SK-N-DZ (cell line): ENCODE data around the gene PPP6C.
"Not testable (repeated sequence)": the region's sequence is repeated elsewhere in the genome, so short reads cannot be mapped to it uniquely, and the experiment has no call there.

ENCODE experiments used
- DNase-seq: peaks from one replicate; pipeline ENCODE4 v3.0.0-alpha.2; 2015; ENCODE audit warnings: low spot score

The PPP6C gene

DNA sequence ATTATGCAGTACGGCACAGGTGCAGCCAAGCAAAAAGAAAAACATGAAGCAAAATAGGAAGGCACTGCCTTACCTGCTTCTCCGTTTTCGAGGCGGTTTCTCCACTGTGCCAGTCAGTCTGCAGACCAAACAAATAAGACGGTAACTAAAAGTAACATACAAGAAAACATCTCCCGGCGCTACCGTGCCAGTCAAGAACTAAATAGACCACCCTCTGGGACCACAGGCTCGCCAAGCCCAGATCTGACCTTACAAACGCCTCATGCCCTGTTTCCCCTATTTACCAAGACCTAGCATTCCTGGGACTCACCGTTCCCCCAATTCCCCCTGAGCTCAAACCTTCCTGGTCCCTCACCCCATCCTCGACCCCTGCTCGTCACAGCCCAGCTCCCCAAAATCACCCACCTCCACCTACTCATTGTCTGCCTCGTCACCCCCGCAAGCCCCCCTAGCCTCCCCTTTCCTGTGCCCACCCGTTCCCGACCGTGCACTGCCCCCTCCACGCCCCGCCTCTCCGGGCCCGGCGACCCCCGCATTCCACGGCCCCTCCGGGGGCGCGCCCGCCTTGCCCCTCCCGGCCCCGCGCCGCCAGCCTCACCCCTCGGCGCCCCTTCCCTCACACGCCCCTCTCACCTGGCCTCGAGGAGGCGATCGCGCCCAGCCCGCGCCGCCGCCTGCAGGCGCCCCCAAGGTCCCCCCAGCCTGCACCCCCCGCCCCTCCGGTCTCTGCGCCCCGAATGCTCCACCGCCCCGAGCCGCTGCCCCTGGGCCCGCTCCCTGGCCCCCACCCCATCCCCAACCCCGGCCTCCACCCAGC, 46.8 kb downstream of the PPP6C start:
- DNase-seq: peak; percentile 21

DNA sequence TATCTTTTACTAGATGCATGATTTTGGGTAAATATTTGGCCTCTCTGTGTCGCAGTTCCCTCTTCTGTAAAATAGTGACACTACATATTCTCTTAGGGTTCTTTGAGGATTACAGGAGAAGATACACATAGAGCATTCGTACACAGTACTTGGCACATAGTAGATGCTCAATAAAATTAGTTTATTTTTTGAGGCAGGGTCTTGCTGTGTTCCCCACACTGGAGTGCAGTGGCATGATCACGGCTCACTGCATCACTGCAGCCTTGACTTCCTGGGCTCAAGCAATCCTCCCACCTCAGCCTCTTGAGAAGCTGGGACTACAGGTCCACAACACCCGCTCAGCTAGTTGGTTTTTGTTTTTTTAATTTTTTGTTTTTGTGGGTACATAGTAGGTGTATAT, 47.9 kb downstream of the PPP6C start:
- no peak for DNase-seq

- DNase-seq: no peak
These were observed 48.4 kb downstream of the PPP6C start for GRCh38 chr9:125141251-125141650.

DNA sequence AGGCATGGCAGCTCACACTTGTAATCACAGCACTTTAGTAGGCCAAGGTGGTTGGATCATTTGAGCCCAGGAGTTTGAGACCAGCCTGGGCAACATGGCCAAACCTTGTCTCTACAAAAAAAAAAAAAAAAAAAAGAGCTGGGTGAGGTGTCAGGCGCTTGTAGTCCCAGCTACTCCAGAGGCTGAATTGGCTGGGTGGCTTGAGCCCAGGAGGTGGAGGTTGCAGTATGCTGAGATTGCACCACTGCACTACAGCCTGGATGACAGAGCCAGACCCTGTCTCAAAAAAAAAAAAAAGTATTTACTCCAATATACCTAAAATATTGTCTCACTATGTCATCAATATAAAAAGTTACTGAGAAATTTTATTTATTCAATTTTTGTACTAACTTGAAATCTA, 49.0 kb downstream of the PPP6C start:
- DNase-seq: no peak

- no peak for DNase-seq
These were observed 52.4 kb downstream of the PPP6C start for GRCh38 chr9:125137200-125137599.

DNA sequence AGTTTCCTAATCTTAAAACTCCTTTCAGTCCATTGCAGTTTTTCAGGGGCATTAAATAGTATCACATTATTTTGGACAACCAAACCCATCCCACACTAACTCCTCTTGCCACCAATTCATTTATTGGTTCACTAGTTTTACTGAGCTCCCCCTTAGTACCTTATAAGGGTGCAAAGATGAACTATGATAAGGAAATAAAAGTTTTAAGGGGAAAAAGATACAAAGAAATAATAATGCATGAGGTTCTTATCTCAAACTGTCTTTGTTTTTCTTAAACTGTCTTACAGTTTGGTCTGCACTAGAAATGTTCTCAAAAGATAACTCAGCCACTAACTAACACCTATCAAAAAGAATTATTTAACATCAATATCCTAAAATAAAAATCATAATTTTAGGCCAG, 54.6 kb downstream of the PPP6C start:
- no peak for DNase-seq

GRCh38 chr9:125133403-125134329, 55.9 kb downstream of the PPP6C start:
- no peak for DNase-seq

DNA sequence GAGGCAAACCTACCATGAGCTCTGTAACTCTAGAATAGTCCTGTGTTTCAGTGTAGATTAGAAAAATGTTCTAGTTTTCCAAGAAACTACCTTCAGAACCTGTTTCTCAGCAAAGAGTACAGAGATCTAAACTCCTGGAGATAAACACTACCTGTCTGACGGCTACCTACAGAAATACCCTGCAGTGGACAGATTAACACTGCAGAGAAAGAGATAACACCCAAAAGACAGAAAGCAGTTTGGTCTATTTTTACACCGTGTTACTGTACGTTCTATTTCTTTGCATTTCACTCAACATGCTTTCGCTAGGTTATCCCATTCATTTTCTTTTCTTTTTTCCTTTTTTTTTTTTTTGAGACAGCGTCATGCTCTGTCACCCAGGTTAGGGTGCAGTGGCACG, 57.8 kb downstream of the PPP6C start:
- no peak for DNase-seq

- peak; percentile 28 for DNase-seq
These were observed 63.4 kb downstream of the PPP6C start for GRCh38 chr9:125126019-125126746.

- no peak for DNase-seq
These were observed 64.1 kb downstream of the PPP6C start for GRCh38 chr9:125125523-125125922.

DNA sequence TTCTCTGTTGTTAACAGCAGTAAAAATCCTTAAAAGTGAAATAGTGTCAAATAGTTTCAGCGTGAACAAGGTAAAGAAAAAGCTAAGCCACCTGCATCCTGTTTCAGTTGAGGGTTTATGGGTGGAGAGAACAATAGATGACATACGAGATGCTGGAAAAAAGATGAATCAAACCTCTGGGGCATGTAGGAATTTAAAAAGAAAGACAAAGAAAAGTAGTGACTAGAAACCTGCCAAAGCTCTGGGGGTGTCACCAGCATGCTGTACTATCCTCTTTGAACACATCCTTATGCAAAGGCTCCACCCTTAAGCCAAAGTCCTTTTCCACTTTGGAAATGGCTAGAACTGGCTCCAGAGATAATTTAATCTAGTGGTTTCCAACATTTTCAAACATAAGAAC, 68.5 kb downstream of the PPP6C start:
- DNase-seq: no peak

DNA sequence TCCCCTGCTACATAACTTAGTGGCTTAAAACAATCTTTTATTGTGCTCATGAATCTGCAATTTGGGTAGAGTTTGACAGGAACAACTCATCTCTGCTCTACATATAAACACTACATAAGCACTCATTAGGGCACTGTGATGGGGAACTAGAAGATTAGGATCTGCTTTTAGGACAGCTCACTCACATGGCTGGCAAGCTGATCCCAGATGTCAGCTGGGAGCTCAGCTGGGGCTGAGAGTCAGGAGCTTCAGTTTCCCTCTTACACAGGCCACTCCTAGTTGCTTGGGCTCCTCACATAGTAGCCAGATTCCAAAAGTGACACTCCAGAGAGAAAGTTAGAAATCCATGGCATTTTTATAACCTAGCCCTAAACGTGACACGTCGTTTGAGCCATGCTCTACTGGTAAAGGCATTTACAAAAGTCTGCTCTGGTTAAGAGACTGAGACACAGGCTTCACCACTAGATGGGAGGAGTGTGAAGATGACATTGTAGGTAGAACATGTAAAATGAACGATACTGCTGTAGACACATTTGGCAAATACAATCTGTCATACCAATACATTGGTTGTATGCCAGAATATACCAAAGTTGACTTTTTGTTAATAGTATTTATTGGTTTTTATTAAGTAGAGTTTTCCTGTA, 69.8 kb downstream of the PPP6C start:
- peak; percentile 49 for DNase-seq

- not testable (repeated sequence) for DNase-seq
These were observed 70.9 kb downstream of the PPP6C start for GRCh38 chr9:125118696-125119095.

- not testable (repeated sequence) for DNase-seq
These were observed 75.1 kb downstream of the PPP6C start for GRCh38 chr9:125114503-125114902.

DNA sequence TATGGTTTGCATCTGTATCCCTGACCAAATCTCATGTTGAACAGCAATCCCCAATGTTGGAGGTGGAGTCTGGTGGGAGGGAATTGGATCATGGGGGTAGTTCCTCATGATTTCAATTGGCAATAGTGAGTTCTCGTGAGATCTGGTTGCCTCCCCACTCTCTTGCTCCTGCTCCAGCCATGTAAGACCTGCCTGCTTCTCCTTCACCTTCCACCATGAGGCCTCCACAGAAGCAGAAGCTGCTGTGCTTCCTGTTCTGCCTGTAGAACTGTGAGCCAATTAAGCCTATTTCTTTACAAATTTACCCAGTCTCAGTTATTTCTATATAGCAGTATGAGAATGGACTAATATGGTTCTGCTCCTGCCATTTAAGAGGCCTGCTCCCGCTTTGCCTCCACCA, 79.1 kb downstream of the PPP6C start:
- no peak for DNase-seq

DNA sequence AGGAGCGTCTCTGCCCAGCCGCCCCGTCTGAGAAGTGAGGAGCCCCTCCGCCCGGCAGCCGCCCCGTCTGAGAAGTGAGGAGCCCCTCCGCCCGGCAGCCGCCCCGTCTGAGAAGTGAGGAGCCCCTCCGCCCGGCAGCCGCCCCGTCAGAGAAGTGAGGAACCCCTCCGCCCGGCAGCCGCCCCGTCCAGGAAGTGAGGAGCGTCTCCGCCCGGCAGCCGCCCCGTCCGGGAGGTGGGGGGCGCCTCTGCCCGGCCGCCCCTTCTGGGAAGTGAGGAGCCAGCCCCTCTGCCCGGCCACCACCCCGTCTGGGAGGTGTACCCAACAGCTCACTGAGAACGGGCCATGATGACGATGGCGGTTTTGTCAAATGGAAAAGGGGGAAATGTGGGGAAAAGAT, 81.1 kb downstream of the PPP6C start:
- not testable (repeated sequence) for DNase-seq

- no peak for DNase-seq
These were observed 83.2 kb downstream of the PPP6C start for GRCh38 chr9:125106285-125106893.

GRCh38 chr9:125103770-125104460, 85.7 kb downstream of the PPP6C start:
- DNase-seq: no peak

- DNase-seq: no peak
These were observed 86.6 kb downstream of the PPP6C start for GRCh38 chr9:125103021-125103420.

DNA sequence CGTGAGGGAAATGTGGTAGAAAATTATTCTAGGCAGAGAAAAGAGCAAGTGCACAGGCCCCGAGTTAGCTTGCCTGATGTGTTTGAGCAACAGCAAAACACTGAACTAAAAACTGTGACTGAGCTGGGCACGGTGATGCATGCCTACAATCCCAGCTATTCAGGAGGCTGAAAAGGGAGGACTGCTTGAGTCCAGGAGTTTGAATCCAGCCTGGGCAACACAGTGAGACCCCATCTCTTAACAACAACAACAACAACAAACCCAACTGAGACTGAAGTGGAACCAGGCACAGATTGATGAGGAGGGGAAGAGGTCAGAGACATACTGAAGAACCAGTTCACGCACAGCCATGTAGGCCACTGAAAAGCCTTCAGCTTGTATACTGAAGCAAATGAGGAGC, 88.8 kb downstream of the PPP6C start:
- no peak for DNase-seq
